SK-N-MC (cell line): ENCODE data around the gene PARM1.

ENCODE experiments used
- EZH2 ChIP-seq: fragments of 200-600 bp; sonication (generic); IDR thresholded peaks from one replicate; pipeline ENCODE4 v1.6.1; 2017; ENCODE audit warnings: antibody characterized with exemption
- POLR2AphosphoS5 ChIP-seq: IDR thresholded peaks from 2 replicates; pipeline ENCODE4 v1.6.1; 2012; ENCODE audit warnings: mild to moderate bottlenecking, low read depth, low read length, borderline replicate concordance

DNA sequence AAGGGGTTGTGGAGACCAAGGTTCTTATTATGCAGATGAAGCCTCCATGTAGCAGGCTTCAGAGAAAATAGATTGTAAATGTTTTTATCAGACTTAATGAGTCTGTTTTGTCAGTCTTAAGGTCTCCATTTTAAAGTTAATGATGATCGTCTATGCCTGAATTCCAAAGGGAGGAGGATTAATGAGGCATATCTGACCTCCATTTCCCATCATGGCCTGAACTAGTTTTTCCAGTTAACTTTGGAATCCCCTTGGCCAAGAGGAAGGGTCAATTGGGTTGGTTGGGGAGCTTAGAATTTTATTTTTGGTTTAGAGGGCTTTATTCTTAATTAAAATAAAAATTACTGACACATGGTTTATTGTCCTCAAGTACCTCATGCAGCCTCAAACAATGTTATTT, 6.9 kb upstream of the PARM1 start:
- TF ChIP-seq EZH2 (no peak), POLR2AphosphoS5 (no peak)
